ENCODE results near the gene CCN6.

DNA sequence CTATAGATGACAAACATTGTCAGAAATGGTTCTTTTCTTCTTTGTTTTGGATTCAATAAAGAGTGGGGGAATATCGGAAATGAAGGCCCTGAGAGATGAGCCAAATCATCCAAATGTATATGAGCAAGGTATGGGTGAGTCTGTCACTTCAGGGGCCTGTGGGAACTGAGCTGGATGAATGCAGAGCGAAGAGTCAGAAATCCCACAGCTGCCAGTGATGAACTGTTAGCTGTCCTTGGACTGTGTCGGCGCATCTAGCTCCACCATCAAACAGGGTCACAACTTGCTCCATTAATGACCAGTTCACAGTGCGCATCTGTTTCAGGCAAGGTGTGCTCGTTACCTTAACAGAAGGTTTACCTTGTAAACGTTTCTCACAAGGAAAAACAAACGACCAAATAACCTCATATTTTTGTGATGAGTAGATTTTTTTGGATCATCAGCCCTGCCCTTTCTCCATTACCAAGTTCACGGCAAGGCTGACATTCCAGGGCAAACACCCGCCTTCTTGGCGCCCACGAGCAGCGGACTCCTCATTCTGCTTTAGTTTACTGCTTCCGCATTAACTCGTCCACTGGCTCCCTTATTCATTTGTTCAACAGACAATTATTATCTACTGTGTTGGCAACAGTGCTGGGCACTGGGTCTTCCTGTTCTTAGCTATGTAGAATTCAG, 15.0 kb upstream of the CCN6 start:
- TF ChIP-seq POLR2AphosphoS5 (IDR thresholded peaks at IDR 0.05) (no peak), MXI1 (conservative IDR thresholded peaks at IDR 0.05; ENCODE audit: poor library complexity, severe bottlenecking) (no peak), EP300 (conservative IDR thresholded peaks at IDR 0.05; ENCODE audit: poor library complexity, severe bottlenecking) (no peak)
- TF ChIP-seq, protein P1, sequence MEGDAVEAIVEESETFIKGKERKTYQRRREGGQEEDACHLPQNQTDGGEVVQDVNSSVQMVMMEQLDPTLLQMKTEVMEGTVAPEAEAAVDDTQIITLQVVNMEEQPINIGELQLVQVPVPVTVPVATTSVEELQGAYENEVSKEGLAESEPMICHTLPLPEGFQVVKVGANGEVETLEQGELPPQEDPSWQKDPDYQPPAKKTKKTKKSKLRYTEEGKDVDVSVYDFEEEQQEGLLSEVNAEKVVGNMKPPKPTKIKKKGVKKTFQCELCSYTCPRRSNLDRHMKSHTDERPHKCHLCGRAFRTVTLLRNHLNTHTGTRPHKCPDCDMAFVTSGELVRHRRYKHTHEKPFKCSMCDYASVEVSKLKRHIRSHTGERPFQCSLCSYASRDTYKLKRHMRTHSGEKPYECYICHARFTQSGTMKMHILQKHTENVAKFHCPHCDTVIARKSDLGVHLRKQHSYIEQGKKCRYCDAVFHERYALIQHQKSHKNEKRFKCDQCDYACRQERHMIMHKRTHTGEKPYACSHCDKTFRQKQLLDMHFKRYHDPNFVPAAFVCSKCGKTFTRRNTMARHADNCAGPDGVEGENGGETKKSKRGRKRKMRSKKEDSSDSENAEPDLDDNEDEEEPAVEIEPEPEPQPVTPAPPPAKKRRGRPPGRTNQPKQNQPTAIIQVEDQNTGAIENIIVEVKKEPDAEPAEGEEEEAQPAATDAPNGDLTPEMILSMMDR (IDR thresholded peaks at IDR 0.05; ENCODE audit: poor library complexity, severe bottlenecking) = no peak
- TF ChIP-seq, protein P2, sequence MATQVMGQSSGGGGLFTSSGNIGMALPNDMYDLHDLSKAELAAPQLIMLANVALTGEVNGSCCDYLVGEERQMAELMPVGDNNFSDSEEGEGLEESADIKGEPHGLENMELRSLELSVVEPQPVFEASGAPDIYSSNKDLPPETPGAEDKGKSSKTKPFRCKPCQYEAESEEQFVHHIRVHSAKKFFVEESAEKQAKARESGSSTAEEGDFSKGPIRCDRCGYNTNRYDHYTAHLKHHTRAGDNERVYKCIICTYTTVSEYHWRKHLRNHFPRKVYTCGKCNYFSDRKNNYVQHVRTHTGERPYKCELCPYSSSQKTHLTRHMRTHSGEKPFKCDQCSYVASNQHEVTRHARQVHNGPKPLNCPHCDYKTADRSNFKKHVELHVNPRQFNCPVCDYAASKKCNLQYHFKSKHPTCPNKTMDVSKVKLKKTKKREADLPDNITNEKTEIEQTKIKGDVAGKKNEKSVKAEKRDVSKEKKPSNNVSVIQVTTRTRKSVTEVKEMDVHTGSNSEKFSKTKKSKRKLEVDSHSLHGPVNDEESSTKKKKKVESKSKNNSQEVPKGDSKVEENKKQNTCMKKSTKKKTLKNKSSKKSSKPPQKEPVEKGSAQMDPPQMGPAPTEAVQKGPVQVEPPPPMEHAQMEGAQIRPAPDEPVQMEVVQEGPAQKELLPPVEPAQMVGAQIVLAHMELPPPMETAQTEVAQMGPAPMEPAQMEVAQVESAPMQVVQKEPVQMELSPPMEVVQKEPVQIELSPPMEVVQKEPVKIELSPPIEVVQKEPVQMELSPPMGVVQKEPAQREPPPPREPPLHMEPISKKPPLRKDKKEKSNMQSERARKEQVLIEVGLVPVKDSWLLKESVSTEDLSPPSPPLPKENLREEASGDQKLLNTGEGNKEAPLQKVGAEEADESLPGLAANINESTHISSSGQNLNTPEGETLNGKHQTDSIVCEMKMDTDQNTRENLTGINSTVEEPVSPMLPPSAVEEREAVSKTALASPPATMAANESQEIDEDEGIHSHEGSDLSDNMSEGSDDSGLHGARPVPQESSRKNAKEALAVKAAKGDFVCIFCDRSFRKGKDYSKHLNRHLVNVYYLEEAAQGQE (IDR thresholded peaks at IDR 0.05; ENCODE audit: borderline replicate concordance) = no peak

All from neural cell (in vitro differentiated cells).